GM10847 (cell line): ENCODE results near the gene SRC.
A peak's percentile ranks its signal among the peaks of the same experiment; 100 is the strongest.

Source experiments
- POLR2A ChIP-seq: IDR thresholded peaks from 2 replicates; pipeline ENCODE4 v1.6.1; 2011; ENCODE audit not compliant: insufficient read length; ENCODE audit errors: extremely low read depth

The SRC gene

GRCh38 chr20:37345339-37346235 is at the start of gene SRC:
Gene SRC (plus strand): TSS chr20:37346140. CDS start chr20:37384154, 38,014 bp downstream.
- TF ChIP-seq POLR2A: peak; percentile 44

- TF ChIP-seq POLR2A: no peak
Measured at GRCh38 chr20:37296371-37296770, 49.6 kb upstream of the SRC start.

GRCh38 chr20:37297066-37297736 is 48.7 kb upstream of the SRC start:
- TF ChIP-seq POLR2A: no peak

DNA sequence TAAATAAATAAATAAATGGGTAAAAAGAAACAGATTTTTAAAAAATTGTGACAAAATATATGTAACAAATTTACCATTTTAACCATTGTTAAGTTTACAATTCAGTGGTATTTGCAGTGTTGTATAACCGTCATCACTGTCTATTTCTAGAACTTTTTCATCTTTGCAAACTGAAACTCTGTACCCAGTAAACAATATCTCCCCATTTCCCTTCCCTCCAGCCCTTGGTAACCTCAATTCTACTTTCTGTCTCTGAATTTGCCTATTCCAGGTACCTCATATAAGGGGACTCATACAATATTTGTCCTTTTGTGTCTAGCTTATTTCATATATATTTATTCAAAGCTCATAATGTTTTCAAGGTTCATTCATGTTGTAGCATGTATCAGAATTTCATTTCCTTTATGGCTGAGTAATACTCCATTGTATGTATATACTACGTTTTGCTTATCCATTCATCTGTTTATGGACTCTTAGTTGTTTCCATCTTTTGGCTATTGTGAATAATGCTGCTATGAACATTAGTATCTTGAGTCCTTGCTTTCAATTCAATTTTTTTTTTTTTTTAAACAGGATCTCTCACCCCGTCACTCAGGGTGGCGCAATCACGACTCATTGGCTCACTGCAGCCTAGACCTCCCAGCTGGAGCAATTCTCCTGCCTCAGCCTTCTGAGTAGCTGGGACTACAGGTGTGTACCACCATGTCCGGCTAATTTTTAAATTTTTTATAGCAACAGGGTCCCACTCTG is 47.6 kb upstream of the SRC start:
- no peak for TF ChIP-seq POLR2A

- no peak for TF ChIP-seq POLR2A
Measured at GRCh38 chr20:37299718-37300528, 46.0 kb upstream of the SRC start.

GRCh38 chr20:37301120-37301519 is 44.8 kb upstream of the SRC start:
- no peak for TF ChIP-seq POLR2A

DNA sequence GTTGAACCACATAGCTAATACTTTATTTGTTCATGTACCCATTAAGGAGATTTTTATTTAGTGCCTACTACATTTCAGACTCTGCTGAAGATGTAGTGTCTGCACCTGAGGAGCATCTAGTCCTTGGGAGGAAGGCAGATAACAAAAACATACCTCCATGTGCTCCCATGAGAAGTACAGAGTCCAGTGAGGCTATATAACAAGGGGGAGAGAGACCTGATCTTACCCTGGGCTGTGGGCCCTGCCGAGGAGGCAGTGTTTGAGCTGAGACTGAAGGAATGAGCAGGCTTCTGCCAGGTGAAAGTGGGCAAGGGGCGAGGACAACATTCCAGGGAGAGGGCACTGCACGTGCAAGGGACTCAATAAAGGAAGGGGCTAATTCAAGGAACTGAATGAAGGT is 44.4 kb upstream of the SRC start:
- no peak for TF ChIP-seq POLR2A

DNA sequence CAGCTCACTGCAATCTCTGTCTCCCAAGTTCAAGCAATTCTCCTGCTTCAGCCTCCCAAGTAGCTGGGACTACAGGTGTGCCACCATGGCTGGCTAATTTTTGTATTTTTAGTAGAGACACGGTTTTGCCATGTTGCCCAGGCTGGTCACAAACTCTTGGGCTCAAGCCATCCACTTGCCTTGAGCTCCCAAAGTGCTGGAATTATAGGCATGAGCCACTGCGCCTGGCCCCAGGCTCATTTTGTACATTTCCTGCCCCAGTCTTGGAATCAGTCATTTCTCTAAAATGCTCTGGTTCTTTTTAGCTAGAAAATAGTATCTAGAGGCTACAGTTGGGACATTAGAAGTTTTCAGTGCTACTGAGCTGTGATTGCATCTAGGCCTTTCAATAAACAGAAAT is 43.0 kb upstream of the SRC start:
- no peak for TF ChIP-seq POLR2A

- no peak for TF ChIP-seq POLR2A
Measured at GRCh38 chr20:37303637-37304036, 42.3 kb upstream of the SRC start.

GRCh38 chr20:37305079-37305478 is 40.9 kb upstream of the SRC start:
- TF ChIP-seq POLR2A: no peak

- no peak for TF ChIP-seq POLR2A
Measured at GRCh38 chr20:37305839-37306238, 40.1 kb upstream of the SRC start.

DNA sequence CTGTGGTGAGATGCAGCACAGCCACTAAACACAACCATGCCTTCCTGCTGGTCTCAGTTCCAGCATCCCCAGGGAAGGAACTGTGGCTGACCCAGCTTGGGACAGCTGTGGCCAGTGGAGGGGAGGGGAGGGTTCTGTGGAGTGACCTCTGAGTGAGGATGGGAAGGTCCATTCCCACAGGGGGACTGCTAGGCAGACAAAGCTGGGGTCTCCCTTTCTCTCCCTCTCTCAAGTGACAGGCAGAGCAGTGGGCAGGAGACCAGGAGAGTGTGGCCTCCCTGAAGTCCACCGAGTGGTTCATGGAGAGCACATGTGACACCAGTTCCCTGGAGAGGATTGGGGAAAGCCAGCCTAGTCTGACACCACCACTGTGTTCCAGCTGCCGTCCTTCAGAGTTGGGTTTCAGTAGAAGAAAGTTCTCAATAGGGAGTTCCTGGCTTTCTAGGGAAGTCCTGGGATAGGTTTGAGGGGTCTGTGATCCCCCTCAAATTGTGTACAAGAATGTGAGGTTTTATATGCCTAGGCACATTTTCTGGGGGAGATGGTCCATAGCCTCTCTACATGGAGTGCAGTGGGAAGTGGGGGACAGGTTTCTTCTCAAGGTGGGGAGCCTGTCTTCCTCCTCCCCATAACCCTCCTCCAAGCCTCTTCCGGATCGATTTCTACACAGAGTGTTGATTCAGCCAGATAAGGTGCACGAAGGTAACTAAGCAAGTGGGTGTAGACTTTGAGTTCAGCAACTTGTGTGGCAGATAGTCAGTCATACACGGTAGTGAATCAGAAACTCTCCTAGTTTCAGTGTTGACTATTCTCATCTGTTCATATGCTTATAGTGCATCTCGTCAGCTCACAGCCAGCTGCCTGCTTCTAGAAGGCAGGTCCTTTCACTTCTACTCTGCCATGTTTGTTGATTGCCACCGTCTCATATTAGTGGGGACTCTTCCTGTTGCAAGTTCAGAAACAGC is 37.6 kb upstream of the SRC start:
- no peak for TF ChIP-seq POLR2A

- no peak for TF ChIP-seq POLR2A
Measured at GRCh38 chr20:37309290-37309689, 36.6 kb upstream of the SRC start.
